Lower leg skin (tissue), 3 donors: ENCODE data around the gene AMOTL1.

Experiments used
- CTCF ChIP-seq, 3 donors: fragments of 450-650 bp; IDR thresholded peaks; one replicate each; pipeline ENCODE4 v1.5.1; 2016; ENCODE audit warnings: antibody characterized with exemption in 3 of 3, mild to moderate bottlenecking in 3 of 3, moderate library complexity in 2 of 3
- POLR2A ChIP-seq, 2 donors: fragments of 450-650 bp; IDR thresholded peaks; one replicate each; pipeline ENCODE4 v1.6.1; 2016 to 2017; ENCODE audit warnings: antibody characterized with exemption in 2 of 2, mild to moderate bottlenecking in 1 of 2, moderate library complexity in 1 of 2

- TF ChIP-seq CTCF (IDR thresholded peaks at IDR 0.05) (no peak), POLR2A (IDR thresholded peaks at IDR 0.05) (no peak)
These were observed 38.3 kb downstream of the AMOTL1 start for GRCh38 chr11:94806419-94806818.
